Activated T-helper 1 cell treated with anti-CD3 and anti-CD28 coated beads, Interleukin-12 subunit alpha, Interleukin-12 subunit beta, Interleukin-2, Interleukin-4 antibody, amounts not matched to agents 30 ng/mL and 10 ng/mL and 1 ng/mL, durations not matched to agents 14 hours and 24 hours and 36 hours (primary cell): ENCODE results near the gene UXT. TPM values are rescaled to one million over a fixed set of nuclear protein-coding genes. Genes with fewer than 3 reads are reported as not detected.
"Not testable (repeated sequence)": the region's sequence is repeated elsewhere in the genome, so short reads cannot be mapped to it uniquely, and the experiment has no call there.

Source experiments
- DNase-seq: peaks from one replicate; pipeline ENCODE4 v3.0.0; 2021; ENCODE audit warnings: low spot score
- H3K27ac Mint-ChIP-seq: one replicate; pipeline ENCODE4 v1.8.0; 2021; ENCODE audit warnings: mild to moderate bottlenecking, mixed read lengths
- H3K27me3 Mint-ChIP-seq: one replicate; pipeline ENCODE4 v1.8.0; 2022; ENCODE audit warnings: mild to moderate bottlenecking, moderate library complexity, mixed read lengths; ENCODE audit not compliant: insufficient read depth
- H3K36me3 Mint-ChIP-seq: one replicate; pipeline ENCODE4 v1.8.0; 2021; ENCODE audit warnings: low read depth, mixed read lengths
- H3K4me1 Mint-ChIP-seq: one replicate; pipeline ENCODE4 v1.8.0; 2021; ENCODE audit warnings: low read depth, mixed read lengths
- H3K4me3 Mint-ChIP-seq: one replicate; pipeline ENCODE4 v1.8.0; 2021; ENCODE audit warnings: mild to moderate bottlenecking, moderate library complexity, mixed read lengths
- H3K9me3 Mint-ChIP-seq: one replicate; pipeline ENCODE4 v1.8.0; 2021; ENCODE audit warnings: mixed read lengths
- intact Hi-C: fragments of 100-400 bp; cut with micrococcal nuclease; formaldehyde crosslinking; loops from one replicate; pipeline ENCODE4 v1.15.1; 2024
- total RNA-seq: library from RNA; stranded (reverse); gene quantifications from 2 replicates; pipeline ENCODE4 v1.2.3, GENCODE V29; 2022

The UXT gene
- 163 and 173 TPM in 2 replicates for total RNA-seq

GRCh38 chrX:47658684-47659420 is at the start of gene UXT:
TSS of gene UXT (minus strand) at chrX:47659180. CDS start at chrX:47658927, 253 bp downstream.
- Mint-ChIP-seq H3K27me3 (no peaks in the 10 kb centered on the region), H3K36me3 (peaks cover 33% of the 10 kb centered on the region), H3K9me3 (peaks cover 4% of the 10 kb centered on the region), H3K27ac (peak within 1 kb of the TSS; percentile 98), H3K4me3 (peak within 1 kb of the TSS; percentile 90), H3K4me1 (peaks cover 31% of the 10 kb centered on the region)
- intact Hi-C loops, result loop anchor here (1.0 to 10.0 kb wide), 11 partner anchors 9 to 1276 kb away; partner anchors contain the start of genes ARAF, CDK16, EBP and ELK1
- peak; percentile 89 for DNase-seq

GRCh38 chrX:47707031-47707780 is 48.2 kb upstream of the UXT start:
- H3K4me3 Mint-ChIP-seq, result no peak overlapping the region
- no peaks in the 10 kb centered on the region for H3K36me3 Mint-ChIP-seq
- no peak for DNase-seq
- no peaks in the 10 kb centered on the region for H3K9me3 Mint-ChIP-seq
- intact Hi-C loops, result no loop called here
- peaks cover 6% of the 10 kb centered on the region for H3K27me3 Mint-ChIP-seq
- no peaks in the 10 kb centered on the region for H3K4me1 Mint-ChIP-seq
- no peak overlapping the region for H3K27ac Mint-ChIP-seq

- no peaks in the 10 kb centered on the region for H3K4me1 Mint-ChIP-seq
- peaks cover 8% of the 10 kb centered on the region for H3K27me3 Mint-ChIP-seq
These were observed 47.6 kb upstream of the UXT start for GRCh38 chrX:47706575-47706974.

GRCh38 chrX:47704736-47705135 is 45.8 kb upstream of the UXT start:
- Mint-ChIP-seq H3K4me3 (no peak overlapping the region), H3K4me1 (no peaks in the 10 kb centered on the region), H3K27me3 (peaks cover 8% of the 10 kb centered on the region), H3K9me3 (no peaks in the 10 kb centered on the region), H3K27ac (no peak overlapping the region), H3K36me3 (no peaks in the 10 kb centered on the region)
- no peak for DNase-seq
- intact Hi-C loops, result no loop called here

More at GRCh38 chrX:47706575-47706974, 47.6 kb upstream of the UXT start:
- Mint-ChIP-seq H3K27ac (no peak overlapping the region), H3K36me3 (no peaks in the 10 kb centered on the region), H3K4me3 (no peak overlapping the region), H3K9me3 (no peaks in the 10 kb centered on the region)
- no peak for DNase-seq
- intact Hi-C loops, result no loop called here

- intact Hi-C loops, result no loop called here
- no peak overlapping the region for H3K4me3 Mint-ChIP-seq
- no peak overlapping the region for H3K27ac Mint-ChIP-seq
- no peaks in the 10 kb centered on the region for H3K36me3 Mint-ChIP-seq
- H3K27me3 Mint-ChIP-seq, result peaks cover 2% of the 10 kb centered on the region
- H3K4me1 Mint-ChIP-seq, result no peaks in the 10 kb centered on the region
- no peaks in the 10 kb centered on the region for H3K9me3 Mint-ChIP-seq
- no peak for DNase-seq
These were observed 38.2 kb upstream of the UXT start for GRCh38 chrX:47697181-47697580.

- no peaks in the 10 kb centered on the region for H3K27me3 Mint-ChIP-seq
- no peak for DNase-seq
- no peak overlapping the region for H3K27ac Mint-ChIP-seq
- no peak overlapping the region for H3K4me3 Mint-ChIP-seq
- no peaks in the 10 kb centered on the region for H3K36me3 Mint-ChIP-seq
- no peaks in the 10 kb centered on the region for H3K9me3 Mint-ChIP-seq
- H3K4me1 Mint-ChIP-seq, result no peaks in the 10 kb centered on the region
- intact Hi-C loops, result no loop called here
These were observed 31.2 kb upstream of the UXT start for GRCh38 chrX:47690175-47690574.

- Mint-ChIP-seq H3K27me3 (peaks cover 6% of the 10 kb centered on the region), H3K36me3 (no peaks in the 10 kb centered on the region), H3K4me1 (peaks cover 6% of the 10 kb centered on the region), H3K27ac (no peak overlapping the region), H3K9me3 (no peaks in the 10 kb centered on the region), H3K4me3 (no peak overlapping the region)
- DNase-seq, result no peak
- intact Hi-C loops, result no loop called here
These were observed 28.3 kb upstream of the UXT start for GRCh38 chrX:47687263-47687662.

- Mint-ChIP-seq H3K4me1 (peaks cover 6% of the 10 kb centered on the region), H3K27ac (no peak overlapping the region), H3K9me3 (no peaks in the 10 kb centered on the region), H3K4me3 (no peak overlapping the region), H3K36me3 (peaks cover 2% of the 10 kb centered on the region), H3K27me3 (peaks cover 13% of the 10 kb centered on the region)
- DNase-seq, result no peak
- intact Hi-C loops, result no loop called here
These were observed 24.8 kb upstream of the UXT start for GRCh38 chrX:47683829-47684205.

- peaks cover 6% of the 10 kb centered on the region for H3K4me1 Mint-ChIP-seq
- no peak overlapping the region for H3K4me3 Mint-ChIP-seq
- peaks cover 2% of the 10 kb centered on the region for H3K36me3 Mint-ChIP-seq
- H3K27me3 Mint-ChIP-seq, result peaks cover 13% of the 10 kb centered on the region
- no peaks in the 10 kb centered on the region for H3K9me3 Mint-ChIP-seq
- no peak overlapping the region for H3K27ac Mint-ChIP-seq
- intact Hi-C loops, result no loop called here
- no peak for DNase-seq
These were observed 24.3 kb upstream of the UXT start for GRCh38 chrX:47683184-47683828.

- H3K9me3 Mint-ChIP-seq, H3K4me3 Mint-ChIP-seq, H3K36me3 Mint-ChIP-seq, H3K4me1 Mint-ChIP-seq, H3K27me3 Mint-ChIP-seq, intact Hi-C loops, DNase-seq, H3K27ac Mint-ChIP-seq: not testable (repeated sequence)
These were observed 17.2 kb upstream of the UXT start for GRCh38 chrX:47675959-47676859.

- H3K9me3 Mint-ChIP-seq, result no peaks in the 10 kb centered on the region
These were observed 15.8 kb upstream of the UXT start for GRCh38 chrX:47674776-47675175.

GRCh38 chrX:47665797-47666196 is 6.8 kb upstream of the UXT start:
- Mint-ChIP-seq H3K36me3 (peaks cover 11% of the 10 kb centered on the region), H3K4me1 (peaks cover 14% of the 10 kb centered on the region)
- H3K27me3 Mint-ChIP-seq, intact Hi-C loops, H3K9me3 Mint-ChIP-seq, H3K4me3 Mint-ChIP-seq, H3K27ac Mint-ChIP-seq, DNase-seq: not testable (repeated sequence)

More at GRCh38 chrX:47674776-47675175, 15.8 kb upstream of the UXT start:
- H3K27me3 Mint-ChIP-seq, result peaks cover 3% of the 10 kb centered on the region
- no peak for DNase-seq
- no peak overlapping the region for H3K4me3 Mint-ChIP-seq
- no peak overlapping the region for H3K27ac Mint-ChIP-seq
- peaks cover 2% of the 10 kb centered on the region for H3K36me3 Mint-ChIP-seq
- intact Hi-C loops, result no loop called here
- no peaks in the 10 kb centered on the region for H3K4me1 Mint-ChIP-seq
